Mesothelial cell of epicardium (in vitro differentiated cells): ENCODE results near the gene SAMD8. TPM values are rescaled to one million over a fixed set of nuclear protein-coding genes. Genes with fewer than 3 reads are reported as not detected.

Experiments
- DNase-seq, 2 experiments: peaks; one replicate each; pipeline ENCODE4 v3.0.0; 2021; ENCODE audit warnings: low spot score in 2 of 2; ENCODE audit not compliant: unreplicated experiment in 2 of 2
- H3K27ac Mint-ChIP-seq: 2 replicates; pipeline ENCODE4 v1.8.0; 2021; ENCODE audit warnings: mixed read lengths
- H3K27me3 Mint-ChIP-seq: 2 replicates; pipeline ENCODE4 v1.8.0; 2021; ENCODE audit warnings: low read depth, mixed read lengths
- H3K36me3 Mint-ChIP-seq: 2 replicates; pipeline ENCODE4 v1.8.0; 2021; ENCODE audit warnings: mixed read lengths
- H3K4me1 Mint-ChIP-seq: 2 replicates; pipeline ENCODE4 v1.8.0; 2021; ENCODE audit warnings: mixed read lengths
- H3K4me3 Mint-ChIP-seq: 2 replicates; pipeline ENCODE4 v1.8.0; 2021; ENCODE audit warnings: mild to moderate bottlenecking, moderate library complexity, mixed read lengths
- H3K9me3 Mint-ChIP-seq: 2 replicates; pipeline ENCODE4 v1.8.0; 2021; ENCODE audit warnings: mixed read lengths
- CTCF ChIP-seq: fragments of 200-600 bp; sonication (generic); IDR thresholded peaks from one replicate; pipeline ENCODE4 v1.5.0; 2021; ENCODE audit warnings: antibody characterized with exemption; ENCODE audit not compliant: unreplicated experiment
- total RNA-seq: library from RNA; stranded (reverse); gene quantifications from 3 replicates; pipeline ENCODE4 v1.2.1, GENCODE V29; 2021

The SAMD8 gene
- total RNA-seq, 1 donor from 2014 or later: 25.6 TPM

- H3K4me1 Mint-ChIP-seq: peaks cover 5% of the 10 kb centered on the region
- H3K36me3 Mint-ChIP-seq: peaks cover 17% of the 10 kb centered on the region
- no peak overlapping the region for H3K27ac Mint-ChIP-seq
- TF ChIP-seq CTCF: no peak
- H3K4me3 Mint-ChIP-seq: no peak overlapping the region
- H3K9me3 Mint-ChIP-seq: no peaks in the 10 kb centered on the region
- H3K27me3 Mint-ChIP-seq: no peaks in the 10 kb centered on the region
- DNase-seq: no peak
These were observed 39.2 kb downstream of the SAMD8 start for GRCh38 chr10:75150656-75151055.

GRCh38 chr10:75159519-75159918 is 48.1 kb downstream of the SAMD8 start:
- DNase-seq: no peak
- no peak overlapping the region for H3K4me3 Mint-ChIP-seq
- H3K4me1 Mint-ChIP-seq: no peaks in the 10 kb centered on the region
- no peak overlapping the region for H3K27ac Mint-ChIP-seq
- TF ChIP-seq CTCF: no peak
- peaks cover 7% of the 10 kb centered on the region for H3K9me3 Mint-ChIP-seq
- peaks cover 17% of the 10 kb centered on the region for H3K36me3 Mint-ChIP-seq
- no peaks in the 10 kb centered on the region for H3K27me3 Mint-ChIP-seq

- Mint-ChIP-seq H3K9me3 (no peaks in the 10 kb centered on the region), H3K27me3 (no peaks in the 10 kb centered on the region), H3K4me3 (no peak overlapping the region), H3K36me3 (peaks cover 14% of the 10 kb centered on the region), H3K27ac (no peak overlapping the region), H3K4me1 (no peaks in the 10 kb centered on the region)
- DNase-seq: no peak
- TF ChIP-seq CTCF: no peak
These were observed 54.5 kb downstream of the SAMD8 start for GRCh38 chr10:75165684-75166622.

- no peak overlapping the region for H3K27ac Mint-ChIP-seq
These were observed 55.1 kb downstream of the SAMD8 start for GRCh38 chr10:75166623-75166972.

DNA sequence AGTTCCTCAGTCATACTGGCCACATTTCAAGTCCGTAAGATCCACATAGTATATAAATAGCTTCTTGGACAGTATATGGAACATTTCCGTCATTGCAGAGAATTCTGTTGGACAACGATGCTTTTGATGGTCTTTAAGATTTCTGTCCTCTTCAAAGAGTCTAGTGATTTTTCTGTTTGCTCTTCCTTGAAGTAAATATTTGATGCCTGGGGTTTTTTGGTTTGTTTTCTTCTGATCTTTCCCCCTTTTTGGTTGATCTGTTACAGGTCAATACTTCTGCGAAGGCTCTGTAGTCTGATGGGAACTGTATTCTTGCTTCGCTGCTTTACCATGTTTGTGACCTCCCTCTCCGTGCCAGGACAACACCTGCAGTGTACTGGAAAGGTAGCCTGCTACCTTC is 56.8 kb downstream of the SAMD8 start:
- Mint-ChIP-seq H3K27me3 (no peaks in the 10 kb centered on the region), H3K27ac (no peak overlapping the region), H3K4me1 (no peaks in the 10 kb centered on the region), H3K4me3 (no peak overlapping the region), H3K36me3 (peaks cover 13% of the 10 kb centered on the region), H3K9me3 (no peaks in the 10 kb centered on the region)
- DNase-seq: no peak
- TF ChIP-seq CTCF: no peak

More at GRCh38 chr10:75166623-75166972, 55.1 kb downstream of the SAMD8 start:
- Mint-ChIP-seq H3K4me1 (no peaks in the 10 kb centered on the region), H3K36me3 (peaks cover 12% of the 10 kb centered on the region), H3K9me3 (no peaks in the 10 kb centered on the region), H3K4me3 (no peak overlapping the region), H3K27me3 (no peaks in the 10 kb centered on the region)
- TF ChIP-seq CTCF: no peak
- DNase-seq: no peak
